GM21381 (cell line): ENCODE results near the gene DKKL1.
"Not testable (repeated sequence)": the region's sequence is repeated elsewhere in the genome, so short reads cannot be mapped to it uniquely, and the experiment has no call there.

Source experiments
- ATAC-seq: cut with Tn5 transposase; IDR thresholded peaks from one replicate; pipeline ENCODE4 v1.9.1; 2021; ENCODE audit warnings: mild to moderate bottlenecking, moderate library complexity; ENCODE audit not compliant: unreplicated experiment

DKKL1 gene

DNA sequence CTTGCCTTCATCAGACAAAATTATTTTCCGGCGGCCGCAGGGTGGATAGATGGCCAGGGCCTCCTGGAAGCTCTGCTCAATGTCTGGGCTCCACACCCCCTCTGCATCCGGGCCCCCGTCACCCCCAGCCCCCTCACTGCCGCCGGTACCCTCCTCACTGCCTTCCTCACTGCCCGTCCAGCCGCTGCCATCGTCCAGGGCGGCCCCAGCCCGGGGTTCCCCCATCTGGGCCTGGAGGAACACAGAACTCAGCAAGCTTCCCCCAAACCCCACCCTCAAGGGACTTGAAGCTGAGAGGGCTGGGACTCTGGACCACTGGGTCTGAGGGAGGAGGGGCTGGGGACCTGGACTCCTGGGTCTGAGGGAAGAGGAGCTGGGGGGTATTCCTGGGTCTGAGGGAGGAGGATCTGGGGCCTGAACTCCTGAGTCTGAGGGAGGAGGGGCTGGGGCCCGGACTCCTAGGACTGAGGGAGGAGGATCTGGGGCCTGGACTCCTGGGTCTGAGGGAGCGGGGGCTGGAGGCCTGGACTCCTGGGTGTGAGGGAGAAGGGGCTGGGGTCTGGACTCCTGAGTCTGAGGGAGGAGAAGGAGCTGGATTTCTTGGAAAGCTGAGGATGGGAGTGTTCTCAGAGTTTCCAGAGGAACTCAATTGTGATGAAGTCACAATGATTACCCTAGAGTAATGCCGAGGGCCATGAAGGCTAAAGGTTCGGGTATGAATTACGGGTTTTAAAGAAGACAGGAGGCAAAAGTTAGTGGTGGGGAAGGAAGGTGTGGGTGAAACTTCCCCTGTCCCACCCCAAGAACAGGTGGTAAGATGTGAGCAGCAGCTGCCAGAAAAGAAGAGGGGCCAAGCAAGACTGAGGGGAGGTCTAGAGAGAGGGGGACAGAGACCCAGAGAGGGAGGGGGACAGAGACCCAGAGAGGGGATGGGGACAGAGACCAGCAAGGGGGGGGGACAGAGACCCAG, 3.5 kb upstream of the DKKL1 start:
- no peak for ATAC-seq

DNA sequence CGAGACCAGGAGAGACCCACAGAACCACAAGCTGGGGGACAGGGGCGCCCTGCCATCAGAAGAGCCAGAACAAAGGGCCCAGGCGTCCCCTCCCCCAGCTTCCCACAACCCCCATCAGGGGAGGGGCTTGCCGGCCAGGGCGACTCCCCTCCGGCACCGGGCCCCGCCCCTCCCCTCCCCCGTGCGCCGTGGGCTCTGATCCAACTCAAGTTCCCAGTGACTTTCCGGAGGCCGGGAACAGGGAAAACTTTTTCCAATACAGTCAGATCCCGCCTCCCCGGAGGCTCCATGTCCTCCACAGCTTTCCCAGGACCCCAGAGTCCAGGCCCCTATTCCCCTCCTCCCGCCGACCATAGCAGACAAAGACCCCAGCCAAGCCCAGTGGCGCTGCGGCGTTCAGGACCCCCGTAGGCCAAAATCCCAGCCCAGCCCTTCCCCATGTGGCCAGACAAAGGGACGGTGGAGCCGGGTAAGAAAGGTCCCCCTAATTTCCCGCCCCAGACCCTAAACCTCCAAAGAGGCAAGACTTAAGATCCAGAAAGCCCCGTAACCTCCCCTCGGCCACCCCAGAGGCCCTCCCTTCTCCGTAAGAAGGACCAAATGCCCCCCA, 2.1 kb upstream of the DKKL1 start:
- no peak for ATAC-seq

DNA sequence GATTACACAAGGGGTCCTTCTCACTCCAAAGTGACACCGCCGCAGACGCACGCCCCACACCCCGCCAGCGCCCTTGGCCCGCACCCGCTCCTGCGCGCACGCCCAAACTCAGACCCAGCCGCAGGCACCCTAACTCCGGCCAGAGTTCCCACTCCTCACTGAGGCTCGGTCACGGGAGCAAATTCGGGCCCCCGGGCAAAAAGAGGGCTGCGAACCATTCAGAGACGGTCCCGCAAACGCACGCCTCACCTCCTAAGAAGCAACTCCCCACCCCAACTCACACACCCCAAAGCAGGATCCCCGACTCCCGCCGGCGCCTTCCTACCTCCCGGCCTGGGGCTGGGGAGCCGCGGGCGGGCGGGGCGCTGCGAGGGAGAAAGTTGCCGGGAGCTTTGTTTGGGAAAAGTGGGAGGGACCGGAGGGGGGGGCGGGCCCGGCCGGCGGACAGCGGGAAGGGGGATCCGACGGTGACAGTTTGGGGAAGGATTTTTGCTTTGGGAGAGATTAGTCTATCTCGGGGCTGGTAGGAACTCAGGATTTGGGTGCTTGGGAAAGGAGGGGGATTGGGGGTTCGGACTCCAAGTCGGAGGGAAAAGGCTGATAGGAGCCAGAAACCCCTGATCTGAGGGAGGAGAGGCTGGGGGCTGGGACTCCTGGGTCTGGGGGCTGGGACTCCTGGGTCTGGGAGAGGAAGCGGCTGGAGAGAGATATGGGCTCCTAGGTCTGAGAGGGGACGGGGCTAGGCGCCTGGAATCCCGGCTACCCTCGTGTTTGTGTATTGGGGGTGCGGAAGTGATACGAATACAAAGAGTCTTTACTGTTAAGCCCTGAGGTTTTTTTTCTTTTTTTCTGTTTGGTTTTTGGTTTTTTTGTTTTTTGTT, 1.4 kb upstream of the DKKL1 start, which contains the start of gene TEAD2:
TSS of gene TEAD2 (minus strand) at position 369 of the 881 bp plus-strand sequence. CDS start 2,341 bp downstream, outside the sequence.
- ATAC-seq, result no peak

DNA sequence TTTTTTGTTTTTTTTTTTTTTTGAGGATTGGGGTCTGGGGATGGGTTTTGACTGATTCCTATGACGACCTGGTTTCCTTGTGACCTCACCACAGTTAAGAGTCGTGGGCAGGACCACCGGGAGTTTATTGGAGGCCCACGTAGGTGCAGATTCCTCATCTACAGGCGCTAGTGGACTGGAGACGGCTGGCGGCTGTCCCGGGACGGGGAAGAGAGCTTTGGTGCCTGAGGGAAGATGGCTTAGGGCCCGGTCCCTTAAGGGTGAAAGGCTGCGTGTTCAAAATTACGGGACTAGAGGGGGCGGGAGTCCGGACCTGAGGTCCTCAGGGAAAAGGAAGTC, 779 bp upstream of the DKKL1 start:
- no peak for ATAC-seq

DNA sequence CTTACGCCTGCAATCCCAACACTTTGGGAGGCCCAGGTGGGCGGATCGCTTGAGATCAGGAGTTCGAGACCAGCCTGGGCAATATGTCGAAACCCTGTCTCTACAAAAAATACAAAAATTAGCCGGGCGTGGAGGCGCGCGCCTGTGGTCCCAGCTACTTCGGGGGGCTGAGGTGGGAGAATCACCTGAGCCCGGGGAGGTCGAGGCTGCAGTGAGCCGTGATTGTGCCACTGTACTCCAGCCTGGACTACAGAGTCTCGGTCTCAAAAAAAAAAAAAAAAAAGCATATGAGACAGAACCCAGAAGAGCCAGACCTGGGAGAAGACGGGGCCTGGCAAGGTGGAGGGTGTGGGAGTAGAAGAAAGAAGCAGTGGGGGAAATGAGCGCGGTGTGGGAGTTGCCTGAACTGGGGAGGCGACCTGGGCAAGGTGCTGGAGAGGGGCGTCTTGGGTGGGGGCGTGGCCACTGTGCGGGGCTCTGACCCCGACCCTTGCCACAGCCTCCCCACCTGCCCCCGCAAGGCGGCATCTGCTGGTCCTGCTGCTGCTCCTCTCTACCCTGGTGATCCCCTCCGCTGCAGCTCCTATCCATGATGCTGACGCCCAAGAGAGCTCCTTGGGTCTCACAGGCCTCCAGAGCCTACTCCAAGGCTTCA, 533 bp downstream of the DKKL1 start:
- ATAC-seq, result no peak

DNA sequence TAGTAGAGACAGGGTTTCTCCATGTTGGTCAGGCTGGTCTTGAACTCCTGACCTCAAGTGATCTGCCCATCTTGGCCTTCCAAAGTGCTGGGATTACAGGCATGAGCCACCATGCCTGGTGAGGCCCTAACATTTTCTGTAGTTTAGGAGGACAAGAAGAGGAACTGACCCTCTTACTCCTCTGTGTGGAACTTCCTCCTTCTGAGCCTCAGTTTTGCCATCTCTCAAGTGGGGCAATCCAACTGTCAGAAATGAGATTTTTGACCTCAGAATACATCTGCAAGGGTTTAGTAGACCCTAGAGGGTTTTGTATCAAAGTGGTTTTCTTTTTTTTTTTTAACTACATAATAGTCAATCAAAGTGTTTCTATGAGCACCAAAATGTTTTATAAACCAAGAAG, 2.4 kb downstream of the DKKL1 start:
- no peak for ATAC-seq

DNA sequence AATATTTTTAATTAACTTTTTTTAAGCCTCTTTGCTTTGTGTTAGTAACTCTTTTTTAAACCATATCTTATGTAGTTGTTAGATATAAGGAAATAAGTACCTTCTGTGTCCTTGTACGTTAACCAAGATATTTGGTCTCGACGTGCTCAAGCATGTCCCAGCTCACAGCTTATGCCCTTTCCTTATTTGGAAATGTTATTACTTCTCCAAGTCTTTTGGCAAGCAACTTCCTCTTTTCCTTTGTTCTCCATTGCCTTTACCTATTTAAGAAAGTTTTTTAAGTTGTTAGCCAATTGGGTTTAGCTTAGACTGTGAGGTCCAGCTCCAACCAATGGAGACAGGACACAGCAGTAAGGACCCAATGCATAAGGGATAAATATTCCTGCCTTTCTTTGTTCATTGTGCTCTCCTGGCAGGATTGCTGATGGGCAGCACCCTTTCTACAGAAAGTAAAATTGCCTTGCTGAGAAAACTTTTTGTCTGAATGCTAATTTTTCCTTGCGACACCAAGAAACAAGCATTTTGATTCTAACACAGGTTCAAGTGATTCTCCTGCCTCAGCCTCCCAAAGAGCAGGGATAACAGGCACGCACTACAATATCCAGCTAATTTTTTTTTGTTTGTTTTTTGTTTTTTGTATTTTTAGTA, 5.2 kb downstream of the DKKL1 start:
- ATAC-seq, result no peak

DNA sequence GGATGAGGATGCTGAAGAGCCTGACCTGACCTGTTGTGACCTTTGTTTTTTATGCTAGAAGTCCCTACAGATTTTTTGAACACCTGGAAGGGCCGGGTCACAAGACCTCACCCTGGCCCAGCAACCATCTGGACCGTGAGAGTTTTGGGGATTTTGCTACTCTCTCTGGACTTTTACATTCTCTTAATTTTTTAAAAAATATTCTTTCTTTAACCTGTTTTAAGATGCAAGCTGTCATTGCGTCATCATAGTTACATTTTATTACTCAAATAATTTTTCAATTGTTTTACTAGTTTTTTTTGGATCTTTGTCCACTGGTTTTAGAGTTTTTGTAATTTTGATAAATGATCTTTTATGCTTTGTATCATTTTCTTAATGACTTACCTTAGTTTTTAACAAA, 7.5 kb downstream of the DKKL1 start:
- no peak for ATAC-seq

DNA sequence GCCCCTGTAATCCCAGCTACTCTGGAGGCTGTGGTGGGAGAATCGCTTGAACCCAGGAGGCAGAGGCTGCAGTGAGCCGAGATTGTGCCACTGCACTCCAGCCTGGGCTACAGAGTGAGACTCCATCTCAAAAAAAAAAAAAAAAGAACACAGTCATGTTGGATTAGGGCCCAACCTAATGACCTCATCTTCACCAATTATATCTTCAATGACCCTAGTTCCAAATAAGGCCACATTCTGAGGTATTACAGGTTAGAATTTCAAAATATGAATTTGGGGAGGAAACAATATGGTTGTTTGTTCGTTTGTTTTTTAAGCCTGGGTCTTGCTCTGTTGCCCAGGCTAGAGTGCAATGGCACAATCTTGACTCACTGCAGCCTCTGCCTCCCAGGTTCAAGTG, 9.5 kb downstream of the DKKL1 start:
- not testable (repeated sequence) for ATAC-seq

DNA sequence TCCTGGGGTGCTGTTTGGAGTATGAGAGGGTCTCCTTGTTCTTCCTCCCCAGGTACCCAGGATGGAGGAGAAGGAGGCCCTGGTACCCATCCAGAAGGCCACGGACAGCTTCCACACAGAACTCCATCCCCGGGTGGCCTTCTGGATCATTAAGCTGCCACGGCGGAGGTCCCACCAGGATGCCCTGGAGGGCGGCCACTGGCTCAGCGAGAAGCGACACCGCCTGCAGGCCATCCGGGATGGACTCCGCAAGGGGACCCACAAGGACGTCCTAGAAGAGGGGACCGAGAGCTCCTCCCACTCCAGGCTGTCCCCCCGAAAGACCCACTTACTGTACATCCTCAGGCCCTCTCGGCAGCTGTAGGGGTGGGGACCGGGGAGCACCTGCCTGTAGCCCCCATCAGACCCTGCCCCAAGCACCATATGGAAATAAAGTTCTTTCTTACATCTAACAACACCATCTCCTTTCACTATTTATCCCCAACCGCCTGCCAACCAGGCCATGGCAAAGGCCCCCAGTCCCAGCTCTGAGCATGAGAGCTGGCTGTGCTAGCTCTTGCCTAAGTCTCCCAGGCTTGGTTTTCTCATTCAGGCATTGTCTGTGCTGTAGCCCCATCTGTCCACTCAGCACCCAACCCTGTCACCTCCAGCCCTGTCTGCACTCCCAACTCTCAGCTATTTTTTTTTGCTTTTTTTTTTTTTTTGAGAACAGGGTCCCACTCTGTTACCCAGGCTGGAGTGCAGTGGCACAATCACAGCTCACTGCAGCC, 11.2 kb downstream of the DKKL1 start:
- ATAC-seq, result no peak

DNA sequence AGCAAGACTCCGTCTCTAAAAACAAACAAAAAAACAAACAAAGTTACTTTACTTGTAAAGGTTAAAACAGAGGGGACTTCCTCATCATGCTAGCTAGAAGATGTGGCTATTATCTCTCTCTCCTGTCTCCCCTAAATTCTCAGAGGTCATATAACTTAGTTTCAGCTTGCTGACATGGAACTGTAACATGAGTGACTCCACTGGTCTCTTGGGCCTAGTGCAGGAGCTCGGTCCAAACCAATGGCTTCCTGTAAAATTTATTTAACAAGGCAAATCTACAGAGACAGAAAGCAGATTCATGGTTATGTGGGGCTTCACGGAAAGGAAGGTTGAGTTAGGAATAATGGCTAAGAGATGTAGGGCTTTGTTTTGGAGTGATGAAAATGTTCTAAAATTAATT, 14.8 kb downstream of the DKKL1 start:
- no peak for ATAC-seq

DNA sequence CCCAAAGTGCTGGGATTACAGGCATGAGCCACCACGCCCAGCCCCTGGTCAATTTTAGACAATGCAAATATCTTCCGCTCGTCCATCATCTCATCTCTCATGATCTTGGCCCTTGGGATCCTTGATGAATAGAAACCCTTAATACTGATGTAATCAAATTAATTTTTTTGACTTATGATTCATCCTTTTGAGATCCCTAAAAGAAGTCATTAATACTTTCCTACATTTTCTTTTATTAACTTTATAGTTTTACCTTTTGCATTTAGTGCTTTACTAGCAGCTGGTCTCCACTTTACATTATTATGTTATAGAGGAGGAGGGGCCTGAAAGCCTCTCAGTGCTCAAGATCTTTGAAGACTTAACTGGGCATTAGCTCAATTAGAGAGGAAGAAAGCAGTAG, 16.7 kb downstream of the DKKL1 start:
- ATAC-seq, result no peak

DNA sequence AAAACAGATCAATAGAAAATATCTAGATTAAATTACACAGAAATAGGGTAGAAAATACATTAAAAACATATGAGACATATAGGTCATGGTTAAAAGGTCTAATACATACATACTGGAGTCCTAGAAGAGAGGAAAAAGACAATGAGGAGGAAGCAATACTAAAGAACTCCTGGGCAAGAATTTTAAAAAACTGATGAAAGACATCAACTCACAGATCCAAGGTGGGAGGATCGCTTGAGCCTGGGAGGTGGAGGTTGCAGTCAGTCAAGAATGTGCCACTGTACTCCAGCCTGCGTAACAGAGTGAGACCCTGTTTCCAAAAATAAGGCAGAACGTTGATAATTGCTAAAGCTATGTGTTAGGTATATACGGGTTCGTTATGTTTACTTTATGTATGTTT, 19.0 kb downstream of the DKKL1 start:
- ATAC-seq, result no peak

DNA sequence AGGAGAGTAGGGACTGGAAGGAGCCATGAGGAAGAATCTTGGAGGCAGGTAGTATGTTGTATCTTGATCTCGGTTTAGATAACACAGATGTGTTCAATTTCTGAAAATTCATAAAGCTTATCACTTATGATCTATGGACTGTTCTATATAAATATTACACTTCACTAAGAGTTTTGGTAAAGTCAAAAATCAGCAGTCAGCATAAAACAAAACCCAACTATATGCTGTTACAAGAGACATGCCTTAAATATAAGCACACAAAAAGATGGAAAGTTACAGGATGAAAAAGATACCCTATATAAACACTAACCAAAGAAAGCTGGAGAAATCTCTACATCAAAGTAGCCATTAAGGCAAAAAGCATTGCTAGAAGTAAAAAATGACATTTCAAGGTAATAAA, 19.9 kb downstream of the DKKL1 start:
- ATAC-seq, result no peak

DNA sequence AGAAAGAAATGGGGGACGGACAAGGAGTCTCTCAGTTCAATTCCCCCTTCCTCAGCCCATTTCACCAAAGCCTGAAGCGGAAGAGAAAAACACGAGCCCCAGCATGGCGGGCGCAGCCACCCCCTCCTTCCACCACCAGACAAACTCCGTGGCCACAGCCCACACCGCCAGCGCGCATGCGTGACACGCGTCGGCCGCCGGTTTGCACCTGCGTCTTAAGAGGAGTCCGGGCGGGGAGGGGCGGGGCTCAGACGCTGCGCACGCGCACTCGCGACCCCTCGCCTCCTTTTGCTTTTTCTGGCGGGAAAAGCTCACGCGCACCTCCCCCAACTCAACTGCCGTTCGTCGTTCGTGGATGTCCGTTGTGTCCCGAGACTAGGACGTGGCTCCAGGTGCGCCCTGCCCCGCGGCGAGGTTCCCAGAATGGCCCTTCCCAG, 24.3 kb downstream of the DKKL1 start, which contains the start of gene KASH5:
TSS of gene KASH5 (plus strand) at position 314 of the 437 bp plus-strand sequence. CDS start 2,635 bp downstream, outside the sequence.
- ATAC-seq, result peak; percentile 69

DNA sequence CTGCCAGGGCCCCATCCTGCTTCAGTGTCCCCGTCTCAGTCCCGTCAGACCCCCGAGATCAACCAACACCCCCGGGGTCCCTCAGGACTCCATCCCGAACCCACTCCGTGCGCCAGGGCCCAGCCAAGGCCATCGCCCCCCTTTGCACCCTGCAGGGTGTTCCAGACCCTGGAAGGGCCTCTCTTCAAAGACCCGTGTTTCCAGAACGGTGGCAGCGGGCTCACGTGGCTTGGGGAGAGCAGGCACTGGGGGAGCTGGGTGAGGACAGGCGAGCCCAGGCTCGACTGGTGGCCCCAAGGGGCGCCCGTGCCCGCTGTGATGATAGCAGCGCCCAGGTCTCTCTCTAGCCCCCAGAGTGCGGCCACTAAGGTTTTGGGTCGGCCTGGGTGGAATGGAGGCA, 25.7 kb downstream of the DKKL1 start:
- ATAC-seq, result no peak

DNA sequence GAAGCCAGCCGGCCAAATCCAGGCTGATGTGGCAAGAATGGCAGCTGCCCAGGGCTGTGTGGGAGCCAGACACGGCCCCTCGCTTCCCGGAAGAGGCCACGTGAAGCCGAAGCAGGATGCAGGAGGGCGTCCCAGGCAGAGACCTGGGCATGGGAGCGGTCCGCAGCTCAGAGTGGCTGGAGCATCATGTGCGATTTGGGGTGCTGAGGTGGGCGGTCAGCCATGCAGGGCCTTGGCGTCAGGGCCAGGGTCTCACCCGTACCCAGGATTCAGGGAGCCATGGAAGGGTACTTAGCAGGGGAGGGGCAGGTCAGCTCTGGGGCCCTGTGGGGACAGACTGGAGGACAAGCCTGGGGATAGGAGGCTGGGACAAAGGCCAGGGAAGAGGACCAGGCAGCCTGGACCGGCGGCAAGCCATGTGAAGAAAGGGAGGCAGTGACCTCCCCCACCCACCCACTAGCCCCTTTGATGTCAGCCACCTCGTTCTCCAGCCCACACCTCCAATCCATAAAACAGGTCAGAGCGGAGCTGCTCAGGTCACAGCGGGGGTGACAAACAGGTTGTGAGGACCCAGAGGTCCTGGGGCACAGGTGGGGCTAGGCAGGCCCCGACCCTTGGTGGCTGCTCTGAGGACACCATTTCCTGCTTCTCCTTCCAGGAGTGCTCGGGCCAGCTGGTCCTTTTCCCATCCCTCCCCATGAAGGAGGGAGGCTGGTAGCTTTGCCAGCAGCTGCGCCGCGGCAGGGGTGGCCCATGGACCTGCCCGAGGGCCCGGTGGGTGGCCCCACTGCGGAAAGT, 26.7 kb downstream of the DKKL1 start:
- ATAC-seq, result no peak

DNA sequence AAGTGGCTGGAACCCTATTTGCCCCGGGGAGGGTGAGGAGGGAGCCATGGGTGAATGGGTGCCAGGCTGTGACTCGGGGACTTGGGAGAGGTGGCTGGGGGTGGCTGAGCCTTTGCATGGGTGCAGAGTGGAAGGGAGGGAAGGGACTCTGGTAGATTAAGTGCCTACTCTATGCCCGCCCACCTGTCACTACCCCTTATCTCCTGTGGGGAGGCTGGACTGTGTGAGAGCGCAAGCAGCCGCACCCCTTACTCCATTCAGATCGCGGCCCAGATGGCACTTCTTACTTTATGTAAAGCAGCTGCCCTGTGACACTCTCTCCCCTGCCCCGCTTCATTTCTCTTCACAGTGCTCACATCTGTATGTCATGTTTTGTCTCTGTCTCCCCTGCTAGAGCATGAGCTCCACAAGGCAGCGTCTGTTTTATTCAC, 27.3 kb downstream of the DKKL1 start:
- ATAC-seq, result no peak
